Activated T-cell treated with anti-CD3 and anti-CD28 coated beads, Interleukin-2, amount 50 U/mL, for 72 hours (primary cell): ENCODE results near the gene PDE7B. TPM values are rescaled to one million over a fixed set of nuclear protein-coding genes. Genes with fewer than 3 reads are reported as not detected.

Source experiments
- ATAC-seq, 2 donors: fragments of 150-1000 bp; cut with Tn5 transposase; replicated peaks in 1 of 2; 2 replicates each; pipeline ENCODE4 v1.10.0; 2021; ENCODE audit warnings: moderate library complexity in 2 of 2, mild to moderate bottlenecking in 1 of 2
- DNase-seq, 2 donors: peaks; one replicate each; pipeline ENCODE4 v3.0.0; 2021 to 2022; ENCODE audit warnings: mixed read lengths in 1 of 2
- H3K27ac Mint-ChIP-seq: one replicate; pipeline ENCODE4 v1.8.0; 2022; ENCODE audit warnings: mild to moderate bottlenecking, moderate library complexity, mixed read lengths
- H3K27me3 Mint-ChIP-seq: one replicate; pipeline ENCODE4 v1.8.0; 2022; ENCODE audit warnings: low read depth, mixed read lengths
- H3K36me3 Mint-ChIP-seq, 2 donors: one replicate each; pipeline ENCODE4 v1.8.0; 2022; ENCODE audit warnings: mixed read lengths in 2 of 2, mild to moderate bottlenecking in 1 of 2; ENCODE audit not compliant: insufficient read depth in 2 of 2
- H3K4me1 Mint-ChIP-seq: one replicate; pipeline ENCODE4 v1.8.0; 2022; ENCODE audit warnings: low read depth, mixed read lengths
- H3K4me3 Mint-ChIP-seq, 2 donors: one replicate each; pipeline ENCODE4 v1.8.0; 2022; ENCODE audit warnings: mild to moderate bottlenecking in 2 of 2, mixed read lengths in 2 of 2, moderate library complexity in 2 of 2
- H3K9me3 Mint-ChIP-seq, 2 donors: one replicate each; pipeline ENCODE4 v1.8.0; 2022; ENCODE audit warnings: mixed read lengths in 2 of 2
- total RNA-seq, 2 donors: library from RNA; stranded (reverse); gene quantifications; one replicate each; pipeline ENCODE4 v1.2.3, GENCODE V29; 2022

The PDE7B gene
- total RNA-seq, 2 donors from 2014 or later = 1.00 to 4.2 TPM

- no peak overlapping the region for H3K4me3 Mint-ChIP-seq
- no peak for DNase-seq
- H3K27me3 Mint-ChIP-seq = no peaks in the 10 kb centered on the region
- H3K9me3 Mint-ChIP-seq = no peaks in the 10 kb centered on the region
- no peak for ATAC-seq
- H3K4me1 Mint-ChIP-seq = no peaks in the 10 kb centered on the region
- H3K27ac Mint-ChIP-seq = no peak overlapping the region
- no peaks in the 10 kb centered on the region for H3K36me3 Mint-ChIP-seq
Measured at GRCh38 chr6:135826236-135826804, 25.2 kb upstream of the PDE7B start.

- Mint-ChIP-seq H3K27me3 (peaks cover 3% of the 10 kb centered on the region), H3K27ac (no peak overlapping the region), H3K4me1 (no peaks in the 10 kb centered on the region), H3K4me3 (no peak overlapping the region), H3K9me3 (no peaks in the 10 kb centered on the region), H3K36me3 (no peaks in the 10 kb centered on the region)
- DNase-seq (no peak), ATAC-seq (no peak)
Measured at GRCh38 chr6:135828021-135828420, 23.5 kb upstream of the PDE7B start.

- H3K27ac Mint-ChIP-seq = no peak overlapping the region
- DNase-seq (no peak), ATAC-seq (no peak)
- no peak overlapping the region for H3K4me3 Mint-ChIP-seq
- no peaks in the 10 kb centered on the region for H3K36me3 Mint-ChIP-seq
- H3K4me1 Mint-ChIP-seq = no peaks in the 10 kb centered on the region
- no peaks in the 10 kb centered on the region for H3K9me3 Mint-ChIP-seq
- peaks cover 8% of the 10 kb centered on the region for H3K27me3 Mint-ChIP-seq
Measured at GRCh38 chr6:135830452-135830881, 21.0 kb upstream of the PDE7B start.

- H3K36me3 Mint-ChIP-seq = no peaks in the 10 kb centered on the region
- no peak for DNase-seq
- H3K4me3 Mint-ChIP-seq = no peak overlapping the region
- no peak for ATAC-seq
- no peaks in the 10 kb centered on the region for H3K4me1 Mint-ChIP-seq
- no peaks in the 10 kb centered on the region for H3K9me3 Mint-ChIP-seq
- peaks cover 8% of the 10 kb centered on the region for H3K27me3 Mint-ChIP-seq
- no peak overlapping the region for H3K27ac Mint-ChIP-seq
Measured at GRCh38 chr6:135831016-135831415, 20.5 kb upstream of the PDE7B start.

GRCh38 chr6:135832166-135832565 lies 19.3 kb upstream of the PDE7B start:
- DNase-seq (no peak), ATAC-seq (no peak)
- no peaks in the 10 kb centered on the region for H3K4me1 Mint-ChIP-seq
- H3K36me3 Mint-ChIP-seq = no peaks in the 10 kb centered on the region
- H3K27me3 Mint-ChIP-seq = peaks cover 8% of the 10 kb centered on the region
- no peak overlapping the region for H3K27ac Mint-ChIP-seq
- no peak overlapping the region for H3K4me3 Mint-ChIP-seq
- no peaks in the 10 kb centered on the region for H3K9me3 Mint-ChIP-seq

GRCh38 chr6:135833771-135834170 lies 17.7 kb upstream of the PDE7B start:
- H3K9me3 Mint-ChIP-seq = no peaks in the 10 kb centered on the region
- H3K4me3 Mint-ChIP-seq = no peak overlapping the region
- H3K4me1 Mint-ChIP-seq = no peaks in the 10 kb centered on the region
- DNase-seq (no peak), ATAC-seq (no peak)
- no peak overlapping the region for H3K27ac Mint-ChIP-seq
- peaks cover 8% of the 10 kb centered on the region for H3K27me3 Mint-ChIP-seq
- H3K36me3 Mint-ChIP-seq = no peaks in the 10 kb centered on the region

- no peak for DNase-seq
- Mint-ChIP-seq H3K27ac (no peak overlapping the region), H3K9me3 (peaks cover 0 to 1% of the 10 kb centered on the region in 2 donors), H3K4me3 (no peak overlapping the region), H3K27me3 (peaks cover 6% of the 10 kb centered on the region), H3K36me3 (no peaks in the 10 kb centered on the region), H3K4me1 (no peaks in the 10 kb centered on the region)
- no peak for ATAC-seq
Measured at GRCh38 chr6:135837735-135838449, 13.6 kb upstream of the PDE7B start.

- DNase-seq = no peak
- Mint-ChIP-seq H3K36me3 (no peaks in the 10 kb centered on the region), H3K4me3 (no peak overlapping the region), H3K9me3 (peaks cover 0 to 1% of the 10 kb centered on the region in 2 donors), H3K4me1 (no peaks in the 10 kb centered on the region), H3K27me3 (no peaks in the 10 kb centered on the region), H3K27ac (no peak overlapping the region)
- no peak for ATAC-seq
Measured at GRCh38 chr6:135839121-135839520, 12.4 kb upstream of the PDE7B start.

GRCh38 chr6:135842618-135843392 lies 8.7 kb upstream of the PDE7B start:
- Mint-ChIP-seq H3K27me3 (no peaks in the 10 kb centered on the region), H3K9me3 (peaks cover 0 to 1% of the 10 kb centered on the region in 2 donors), H3K4me1 (no peaks in the 10 kb centered on the region), H3K36me3 (no peaks in the 10 kb centered on the region), H3K27ac (no peak overlapping the region), H3K4me3 (no peak overlapping the region)
- ATAC-seq (no peak), DNase-seq (no peak)

GRCh38 chr6:135850882-135851281 lies 619 bp upstream of the PDE7B start:
- Mint-ChIP-seq H3K4me3 (peak overlapping the region in 1 of 2 donors; percentile 76), H3K36me3 (peaks cover 0 to 3% of the 10 kb centered on the region in 2 donors), H3K4me1 (peaks cover 39% of the 10 kb centered on the region), H3K9me3 (no peaks in the 10 kb centered on the region), H3K27ac (no peak overlapping the region), H3K27me3 (no peaks in the 10 kb centered on the region)
- DNase-seq = no peak
- ATAC-seq = no peak

- H3K4me3 Mint-ChIP-seq = peak overlapping the region; percentile 15 to 76
- ATAC-seq = no peak
- H3K27me3 Mint-ChIP-seq = no peaks in the 10 kb centered on the region
- no peak for DNase-seq
- H3K36me3 Mint-ChIP-seq = peaks cover 0 to 3% of the 10 kb centered on the region in 2 donors
- no peak overlapping the region for H3K27ac Mint-ChIP-seq
- no peaks in the 10 kb centered on the region for H3K9me3 Mint-ChIP-seq
- peaks cover 42% of the 10 kb centered on the region for H3K4me1 Mint-ChIP-seq
Measured at GRCh38 chr6:135852746-135853145, 1.2 kb downstream of the PDE7B start.

GRCh38 chr6:135853227-135853626 lies 1.7 kb downstream of the PDE7B start:
- Mint-ChIP-seq H3K27me3 (no peaks in the 10 kb centered on the region), H3K4me3 (peak overlapping the region; percentile 59 to 76), H3K36me3 (peaks cover 0 to 3% of the 10 kb centered on the region in 2 donors), H3K9me3 (no peaks in the 10 kb centered on the region), H3K4me1 (peaks cover 42% of the 10 kb centered on the region), H3K27ac (no peak overlapping the region)
- DNase-seq (no peak), ATAC-seq (no peak)

- H3K4me1 Mint-ChIP-seq = peaks cover 42% of the 10 kb centered on the region
- H3K9me3 Mint-ChIP-seq = no peaks in the 10 kb centered on the region
- H3K27me3 Mint-ChIP-seq = no peaks in the 10 kb centered on the region
- peak overlapping the region in 1 of 2 donors; percentile 35 for H3K4me3 Mint-ChIP-seq
- ATAC-seq = no peak
- peaks cover 0 to 3% of the 10 kb centered on the region in 2 donors for H3K36me3 Mint-ChIP-seq
- no peak overlapping the region for H3K27ac Mint-ChIP-seq
- DNase-seq = no peak
Measured at GRCh38 chr6:135853986-135854385, 2.5 kb downstream of the PDE7B start.
